ENCODE measurements around the gene PCGF1. TPM values are rescaled to one million over a fixed set of nuclear protein-coding genes. Genes with fewer than 3 reads are reported as not detected.

The PCGF1 gene
- polyA plus RNA-seq, 1 experiment = 30.6 TPM

GRCh38 chr2:74544634-74545033, 37.1 kb upstream of the PCGF1 start:
- CTCF ChIA-PET = interaction anchor here (0.8 to 1.2 kb wide), 3 partner anchors 11 to 57 kb away, joined by 3 to 4 read pairs (median 3); no protein-coding TSS in a partner anchor

GRCh38 chr2:74542978-74543377, 35.5 kb upstream of the PCGF1 start:
- H3K27me3 ChIP-seq (ENCODE audit: control insufficient read depth, insufficient read depth, low read length) = no peaks in the 10 kb centered on the region
- H3K36me3 ChIP-seq (ENCODE audit: control insufficient read depth, insufficient read depth, low read length) = peaks cover 6% of the 10 kb centered on the region
- CTCF ChIA-PET = interaction anchor here (4.7 kb wide), 1 partner anchor 45 kb away, joined by 16 read pairs; no protein-coding TSS in a partner anchor
- no peak for TF ChIP-seq CTCF (IDR thresholded peaks at IDR 0.05; ENCODE audit: insufficient read depth, low read depth, low read length)
- H3K4me3 ChIP-seq (ENCODE audit: low read depth, low read length) = no peak overlapping the region
- DNase-seq (ENCODE audit: low read depth) = no peak
- POLR2A ChIA-PET = no interaction called here

More at GRCh38 chr2:74544634-74545033, 37.1 kb upstream of the PCGF1 start:
- H3K4me3 ChIP-seq (ENCODE audit: low read depth, low read length) = no peak overlapping the region
- no peaks in the 10 kb centered on the region for H3K27me3 ChIP-seq (ENCODE audit: control insufficient read depth, insufficient read depth, low read length)
- peaks cover 4% of the 10 kb centered on the region; the same call in 1 of the 2 replicates for H3K36me3 ChIP-seq (ENCODE audit: control insufficient read depth, insufficient read depth, low read length)
- POLR2A ChIA-PET = no interaction called here
- TF ChIP-seq CTCF (IDR thresholded peaks at IDR 0.05; ENCODE audit: insufficient read depth, low read depth, low read length) = peak; percentile 9; the same call in 1 of the 2 replicates
- no peak for DNase-seq (ENCODE audit: low read depth)

GRCh38 chr2:74540291-74540690, 32.8 kb upstream of the PCGF1 start:
- Histone ChIP-seq H3K27me3 (ENCODE audit: control insufficient read depth, insufficient read depth, low read length) (no peaks in the 10 kb centered on the region), H3K36me3 (ENCODE audit: control insufficient read depth, insufficient read depth, low read length) (peaks cover 7% of the 10 kb centered on the region), H3K4me3 (ENCODE audit: low read depth, low read length) (no peak overlapping the region)
- ChIA-PET POLR2A (no interaction called here), CTCF (interaction anchor here (0.7 to 4.7 kb wide), 4 partner anchors 9 to 48 kb away, joined by 3 to 16 read pairs (median 4); no protein-coding TSS in a partner anchor)
- no peak for DNase-seq (ENCODE audit: low read depth)
- TF ChIP-seq CTCF (IDR thresholded peaks at IDR 0.05; ENCODE audit: insufficient read depth, low read depth, low read length) = no peak

- CTCF ChIA-PET = interaction anchor here (1.3 to 4.7 kb wide), 3 partner anchors 7 to 49 kb away, joined by 3 to 16 read pairs (median 4); no protein-coding TSS in a partner anchor
- Histone ChIP-seq H3K4me3 (ENCODE audit: low read depth, low read length) (no peak overlapping the region), H3K36me3 (ENCODE audit: control insufficient read depth, insufficient read depth, low read length) (peaks cover 12% of the 10 kb centered on the region), H3K27me3 (ENCODE audit: control insufficient read depth, insufficient read depth, low read length) (no peaks in the 10 kb centered on the region)
- TF ChIP-seq CTCF (IDR thresholded peaks at IDR 0.05; ENCODE audit: insufficient read depth, low read depth, low read length) = no peak
- POLR2A ChIA-PET = no interaction called here
- no peak for DNase-seq (ENCODE audit: low read depth)
Measured at GRCh38 chr2:74538881-74539339, 31.4 kb upstream of the PCGF1 start.

- H3K36me3 ChIP-seq (ENCODE audit: control insufficient read depth, insufficient read depth, low read length) = peaks cover 14% of the 10 kb centered on the region
- H3K4me3 ChIP-seq (ENCODE audit: low read depth, low read length) = no peak overlapping the region
- ChIA-PET POLR2A (no interaction called here), CTCF (no interaction called here)
- DNase-seq (ENCODE audit: low read depth) = no peak
- no peak for TF ChIP-seq CTCF (IDR thresholded peaks at IDR 0.05; ENCODE audit: insufficient read depth, low read depth, low read length)
- no peaks in the 10 kb centered on the region for H3K27me3 ChIP-seq (ENCODE audit: control insufficient read depth, insufficient read depth, low read length)
Measured at GRCh38 chr2:74537140-74537539, 29.6 kb upstream of the PCGF1 start.

Data from BJ (cell line).